Memory B cell (primary cell): ENCODE data around the gene PATJ.
A peak's percentile ranks its signal among the peaks of the same experiment; 100 is the strongest.

Source experiments
- ATAC-seq: fragments of 150-1000 bp; cut with Tn5 transposase; 2 replicates; pipeline ENCODE4 v1.10.0; 2021; ENCODE audit warnings: low read depth, mild to moderate bottlenecking, moderate library complexity
- DNase-seq, 2 donors: peaks; one replicate each; pipeline ENCODE4 v3.0.0; 2022; ENCODE audit warnings: low spot score in 2 of 2
- H3K27ac Mint-ChIP-seq: one replicate; pipeline ENCODE4 v1.8.0; 2022; ENCODE audit warnings: mild to moderate bottlenecking, moderate library complexity, mixed read lengths
- H3K27me3 Mint-ChIP-seq: one replicate; pipeline ENCODE4 v1.8.0; 2022; ENCODE audit warnings: mixed read lengths
- H3K36me3 Mint-ChIP-seq: one replicate; pipeline ENCODE4 v1.8.0; 2022; ENCODE audit warnings: mild to moderate bottlenecking, mixed read lengths
- H3K4me1 Mint-ChIP-seq: one replicate; pipeline ENCODE4 v1.8.0; 2022; ENCODE audit warnings: mixed read lengths
- H3K4me3 Mint-ChIP-seq: one replicate; pipeline ENCODE4 v1.8.0; 2022; ENCODE audit warnings: mild to moderate bottlenecking, moderate library complexity, mixed read lengths
- H3K9me3 Mint-ChIP-seq: one replicate; pipeline ENCODE4 v1.8.0; 2022; ENCODE audit warnings: mixed read lengths

PATJ gene

DNA sequence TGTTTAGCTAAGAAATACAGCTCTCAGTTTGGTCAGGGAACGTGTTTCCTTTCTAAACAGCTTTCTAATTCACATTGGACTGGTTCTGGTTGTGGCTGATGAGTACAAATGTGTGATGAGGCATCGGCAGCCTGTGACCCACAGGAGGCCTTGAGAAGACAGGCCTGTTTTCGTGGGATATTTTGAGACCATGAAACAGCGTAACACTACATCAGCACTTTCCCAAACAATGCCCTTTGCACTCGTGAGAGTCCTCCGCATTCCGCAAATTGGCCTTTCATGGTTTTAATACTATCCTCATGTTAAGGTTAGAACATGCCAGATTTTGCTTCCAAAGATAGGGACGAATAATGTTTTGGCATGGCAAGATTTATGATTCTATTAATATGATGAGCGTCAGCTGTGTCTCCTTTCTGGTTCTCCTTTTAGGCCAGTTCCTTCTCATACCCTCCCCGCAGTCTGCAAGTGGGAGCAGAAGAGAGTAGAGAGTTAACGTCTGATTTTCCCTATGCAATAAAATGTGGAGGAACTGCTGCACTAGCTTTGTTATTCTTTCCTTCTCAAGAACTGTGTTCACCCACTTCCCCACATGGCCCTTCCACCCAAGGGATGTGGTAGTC, 368.0 kb downstream of the PATJ start:
- no peaks in the 10 kb centered on the region for H3K4me1 Mint-ChIP-seq
- H3K9me3 Mint-ChIP-seq: no peaks in the 10 kb centered on the region
- no peak overlapping the region for H3K4me3 Mint-ChIP-seq
- no peaks in the 10 kb centered on the region for H3K27me3 Mint-ChIP-seq
- DNase-seq (no peak), ATAC-seq (no peak)
- peaks cover 20% of the 10 kb centered on the region for H3K36me3 Mint-ChIP-seq
- H3K27ac Mint-ChIP-seq: no peak overlapping the region

DNA sequence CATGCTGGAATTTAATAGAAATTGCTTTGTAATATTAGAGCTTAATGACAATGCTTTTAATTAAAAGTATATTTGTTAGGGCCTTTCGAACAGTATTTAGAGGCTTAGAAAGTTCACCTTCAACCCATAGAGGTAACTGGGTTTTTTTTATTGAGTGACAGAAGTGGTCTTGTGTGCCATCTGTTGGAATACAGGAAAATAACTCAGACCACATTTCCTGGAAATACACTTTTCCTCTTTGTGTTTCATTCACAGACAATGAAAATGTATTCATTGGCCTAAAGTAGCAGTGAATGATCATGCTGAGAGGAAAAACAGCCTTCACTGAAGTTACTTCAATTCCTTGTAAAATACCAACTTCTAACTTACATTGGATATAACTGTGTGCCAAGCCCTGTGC, 368.8 kb downstream of the PATJ start:
- Mint-ChIP-seq H3K9me3 (no peaks in the 10 kb centered on the region), H3K4me1 (no peaks in the 10 kb centered on the region), H3K27me3 (no peaks in the 10 kb centered on the region), H3K36me3 (peaks cover 21% of the 10 kb centered on the region), H3K27ac (no peak overlapping the region), H3K4me3 (no peak overlapping the region)
- no peak for DNase-seq
- ATAC-seq: no peak

DNA sequence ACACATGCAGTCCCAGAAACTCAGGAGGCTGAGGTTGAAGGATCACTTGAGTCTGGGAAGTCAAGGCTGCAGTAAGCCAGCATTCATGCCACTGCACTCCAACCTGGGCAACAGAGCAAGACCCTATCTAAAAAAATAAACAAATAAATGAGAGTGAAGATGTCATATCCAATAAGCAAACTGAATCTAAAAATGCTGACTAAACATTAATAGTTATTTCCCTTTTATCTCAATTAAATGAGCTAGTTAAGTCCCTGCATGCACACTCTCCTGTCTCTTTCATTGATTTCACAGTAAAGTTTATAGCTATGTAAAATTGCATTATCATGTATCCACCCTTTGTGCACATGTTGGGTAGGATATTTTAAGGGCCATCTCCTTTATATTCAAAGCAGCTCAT, 371.2 kb downstream of the PATJ start:
- ATAC-seq (no peak), DNase-seq (no peak)
- no peaks in the 10 kb centered on the region for H3K9me3 Mint-ChIP-seq
- no peak overlapping the region for H3K4me3 Mint-ChIP-seq
- no peaks in the 10 kb centered on the region for H3K27me3 Mint-ChIP-seq
- H3K4me1 Mint-ChIP-seq: no peaks in the 10 kb centered on the region
- H3K27ac Mint-ChIP-seq: no peak overlapping the region
- peaks cover 32% of the 10 kb centered on the region for H3K36me3 Mint-ChIP-seq

DNA sequence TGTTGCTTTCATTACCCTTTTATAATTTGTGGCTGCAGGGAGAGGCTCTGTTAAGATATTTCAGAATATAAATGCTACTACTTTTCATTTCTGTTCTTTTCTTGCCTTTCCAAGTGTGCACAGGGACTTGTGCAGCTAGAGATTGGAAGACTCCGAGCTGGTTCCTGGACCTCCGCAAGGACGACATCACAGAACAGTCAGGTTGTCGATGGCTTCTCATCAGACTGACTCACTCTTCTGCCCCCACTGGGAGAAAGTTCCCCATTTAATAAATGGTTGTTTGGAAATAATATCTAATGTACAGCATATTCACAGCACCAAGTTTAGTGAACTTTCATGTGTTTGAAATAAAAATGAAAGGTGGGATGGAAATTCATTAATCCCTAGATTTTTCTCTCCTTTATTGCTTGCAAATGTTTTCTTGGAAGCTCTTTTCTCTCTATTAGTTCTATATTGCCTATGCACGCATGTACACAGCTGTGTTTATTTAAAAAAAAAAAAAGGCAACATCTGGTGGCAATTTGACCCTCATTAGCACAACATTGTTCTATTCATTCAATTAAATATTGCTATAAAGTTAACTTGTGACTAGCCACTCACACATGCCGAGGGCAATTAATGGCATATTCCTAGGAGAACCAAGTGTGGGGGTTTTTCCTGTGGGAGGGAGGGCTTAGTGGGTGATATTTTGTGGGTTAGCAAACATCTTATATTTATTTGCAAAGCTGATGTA, 374.9 kb downstream of the PATJ start:
- H3K27me3 Mint-ChIP-seq: no peaks in the 10 kb centered on the region
- peaks cover 26% of the 10 kb centered on the region for H3K36me3 Mint-ChIP-seq
- no peaks in the 10 kb centered on the region for H3K4me1 Mint-ChIP-seq
- no peak for DNase-seq
- no peaks in the 10 kb centered on the region for H3K9me3 Mint-ChIP-seq
- ATAC-seq: no peak
- H3K4me3 Mint-ChIP-seq: no peak overlapping the region
- no peak overlapping the region for H3K27ac Mint-ChIP-seq

DNA sequence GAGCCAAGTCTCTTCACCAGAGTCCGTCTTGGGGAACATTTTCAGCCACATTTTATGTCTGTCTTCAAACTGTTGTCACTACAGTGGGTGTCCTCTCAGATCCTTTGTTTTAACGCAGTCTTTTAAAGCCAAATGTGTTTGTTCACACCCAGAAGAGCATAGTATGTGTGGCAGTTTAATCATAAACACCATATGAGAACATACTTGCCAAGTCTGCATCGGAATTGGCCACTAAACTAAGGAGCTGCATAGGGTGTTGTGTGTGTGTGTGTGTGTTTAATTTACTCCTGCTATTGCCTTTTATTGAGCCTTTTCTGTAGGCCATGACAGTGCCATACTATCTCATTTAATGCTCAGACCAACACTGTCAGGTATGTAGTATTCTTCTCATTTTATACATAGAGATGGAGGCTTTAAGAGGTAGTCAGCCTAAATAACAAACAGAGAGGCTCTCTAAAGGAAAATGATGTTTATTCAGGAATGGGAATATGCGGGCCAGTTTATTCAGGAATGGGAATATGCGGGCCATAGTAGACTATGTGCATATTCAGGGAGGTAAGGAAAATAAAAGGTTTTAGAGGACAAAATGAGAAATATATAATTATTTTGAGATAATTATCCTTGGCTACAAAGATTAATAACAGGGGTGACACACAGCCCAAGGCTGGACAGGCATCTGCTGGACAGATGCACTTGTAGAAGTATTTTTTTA, 384.5 kb downstream of the PATJ start:
- H3K4me3 Mint-ChIP-seq: no peak overlapping the region
- no peaks in the 10 kb centered on the region for H3K4me1 Mint-ChIP-seq
- DNase-seq: no peak
- peaks cover 11% of the 10 kb centered on the region for H3K36me3 Mint-ChIP-seq
- H3K9me3 Mint-ChIP-seq: no peaks in the 10 kb centered on the region
- no peaks in the 10 kb centered on the region for H3K27me3 Mint-ChIP-seq
- H3K27ac Mint-ChIP-seq: no peak overlapping the region
- no peak for ATAC-seq

DNA sequence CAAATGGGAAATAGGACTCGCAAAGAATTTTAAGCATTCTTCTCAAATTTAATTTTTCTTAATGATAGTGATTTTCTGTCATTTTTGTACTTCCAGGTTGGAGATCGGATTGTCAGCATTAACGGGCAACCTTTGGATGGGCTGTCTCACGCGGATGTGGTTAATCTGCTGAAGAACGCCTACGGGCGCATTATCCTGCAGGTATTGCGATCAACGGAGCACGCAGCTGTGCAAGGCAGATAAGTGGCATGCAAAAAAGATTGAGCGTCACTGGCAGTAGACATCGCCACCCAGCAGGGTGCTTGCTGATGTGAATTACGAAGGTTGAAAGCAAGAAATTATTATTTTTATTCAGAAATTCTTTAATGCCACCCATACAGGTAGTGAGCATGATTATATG, 386.5 kb downstream of the PATJ start:
- peaks cover 13% of the 10 kb centered on the region for H3K36me3 Mint-ChIP-seq
- H3K4me1 Mint-ChIP-seq: no peaks in the 10 kb centered on the region
- no peak for DNase-seq
- no peaks in the 10 kb centered on the region for H3K27me3 Mint-ChIP-seq
- H3K9me3 Mint-ChIP-seq: no peaks in the 10 kb centered on the region
- H3K27ac Mint-ChIP-seq: no peak overlapping the region
- no peak for ATAC-seq
- no peak overlapping the region for H3K4me3 Mint-ChIP-seq

DNA sequence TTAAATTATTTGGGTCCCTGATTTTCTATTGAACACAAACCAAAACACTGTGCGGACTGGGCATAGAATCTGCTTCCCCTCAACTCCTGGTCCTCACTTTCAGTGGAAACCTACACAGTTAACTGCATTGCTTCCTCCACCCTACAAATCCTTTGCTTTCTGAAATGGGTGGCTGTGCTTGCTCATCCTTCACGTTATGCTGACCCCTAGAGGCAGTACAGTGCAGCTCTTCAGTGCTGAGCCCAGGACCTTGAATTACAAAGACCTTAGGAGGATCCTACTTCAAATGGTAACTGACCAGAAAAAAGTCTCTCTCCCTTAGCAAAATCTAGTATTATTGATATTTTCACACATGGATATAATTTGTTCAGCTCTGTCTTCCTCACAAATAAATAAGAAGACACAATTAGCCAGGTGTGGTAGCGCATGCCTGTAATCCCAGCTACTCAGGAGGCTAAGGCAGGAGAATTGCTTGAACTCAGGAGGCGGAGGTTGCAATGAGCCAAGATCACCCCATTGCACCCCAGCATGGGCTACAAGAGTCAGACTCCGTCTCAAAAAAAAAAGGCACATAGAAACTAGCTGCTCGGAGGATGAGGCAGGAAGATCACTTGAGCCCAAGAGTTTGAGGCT, 388.9 kb downstream of the PATJ start:
- H3K4me3 Mint-ChIP-seq: no peak overlapping the region
- H3K4me1 Mint-ChIP-seq: no peaks in the 10 kb centered on the region
- peak; percentile 55 for ATAC-seq
- H3K36me3 Mint-ChIP-seq: peaks cover 12% of the 10 kb centered on the region
- H3K9me3 Mint-ChIP-seq: no peaks in the 10 kb centered on the region
- DNase-seq: peak in 1 of 2 donors; percentile 15
- H3K27ac Mint-ChIP-seq: no peak overlapping the region
- H3K27me3 Mint-ChIP-seq: no peaks in the 10 kb centered on the region

DNA sequence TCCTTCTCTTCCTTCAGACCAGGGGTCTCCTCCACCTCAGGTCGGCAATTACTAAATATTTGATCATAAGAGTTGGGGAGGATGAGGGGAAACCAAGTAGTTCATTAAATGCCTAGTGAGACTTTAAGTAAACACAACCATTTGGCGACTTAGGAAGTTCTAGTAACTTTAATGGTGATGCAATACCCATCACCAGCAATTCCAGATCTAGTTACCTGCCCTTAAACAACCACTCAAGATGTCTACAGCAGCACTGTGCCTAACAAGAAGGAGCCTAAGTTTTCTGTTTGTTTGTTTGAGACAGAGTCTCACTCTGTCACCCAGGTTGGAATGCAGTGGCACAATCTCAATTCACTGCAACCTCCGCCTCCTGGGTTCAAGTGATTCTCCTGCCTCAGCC, 395.7 kb downstream of the PATJ start:
- Mint-ChIP-seq H3K27me3 (no peaks in the 10 kb centered on the region), H3K27ac (no peak overlapping the region), H3K4me1 (no peaks in the 10 kb centered on the region), H3K4me3 (no peak overlapping the region), H3K9me3 (no peaks in the 10 kb centered on the region), H3K36me3 (peaks cover 14% of the 10 kb centered on the region)
- no peak for ATAC-seq
- DNase-seq: no peak

DNA sequence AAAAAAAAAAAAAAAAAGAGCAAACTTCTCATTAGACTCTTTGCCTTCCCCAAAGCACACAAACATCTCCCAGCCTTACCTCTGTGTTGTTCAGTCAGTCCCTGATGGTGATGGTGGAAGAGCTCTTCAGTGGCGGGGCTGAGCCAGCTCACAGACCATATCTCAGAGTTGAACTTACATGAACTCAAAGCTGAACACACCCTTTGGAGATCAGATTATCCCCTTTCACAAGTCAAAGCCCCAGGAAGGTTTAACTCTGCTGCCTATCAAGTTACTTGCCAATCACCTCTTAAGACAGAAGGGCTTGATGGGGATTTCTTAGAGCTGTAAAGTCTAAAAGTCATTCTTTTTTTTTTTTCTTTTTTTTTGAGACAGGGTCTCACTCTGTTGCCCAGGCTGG, 397.1 kb downstream of the PATJ start:
- DNase-seq: no peak
- no peak overlapping the region for H3K27ac Mint-ChIP-seq
- H3K9me3 Mint-ChIP-seq: no peaks in the 10 kb centered on the region
- H3K27me3 Mint-ChIP-seq: no peaks in the 10 kb centered on the region
- peaks cover 5% of the 10 kb centered on the region for H3K4me1 Mint-ChIP-seq
- H3K4me3 Mint-ChIP-seq: no peak overlapping the region
- H3K36me3 Mint-ChIP-seq: peaks cover 12% of the 10 kb centered on the region
- no peak for ATAC-seq

DNA sequence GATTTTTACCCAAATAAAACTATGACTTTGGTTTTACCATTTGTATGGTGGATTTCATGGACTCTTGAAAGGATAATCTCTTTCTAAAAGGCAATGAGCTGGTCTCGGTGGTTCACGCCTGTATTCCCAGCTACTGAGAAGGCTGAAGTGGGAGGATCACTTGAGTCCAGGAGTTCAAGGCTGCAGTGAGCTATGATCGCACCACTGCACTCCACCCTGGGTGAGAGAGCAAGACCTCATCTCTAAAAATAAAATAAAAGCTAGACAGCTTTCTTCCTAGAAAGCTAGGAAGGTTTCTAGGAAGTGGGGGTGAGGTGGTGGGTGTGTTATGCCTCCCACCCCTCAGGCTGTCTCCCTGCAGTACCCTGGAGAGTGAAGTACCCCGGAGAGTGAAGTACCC, 398.4 kb downstream of the PATJ start:
- Mint-ChIP-seq H3K27ac (no peak overlapping the region), H3K9me3 (no peaks in the 10 kb centered on the region), H3K27me3 (no peaks in the 10 kb centered on the region), H3K4me3 (no peak overlapping the region), H3K36me3 (peaks cover 12% of the 10 kb centered on the region), H3K4me1 (peaks cover 5% of the 10 kb centered on the region)
- DNase-seq (no peak), ATAC-seq (no peak)

DNA sequence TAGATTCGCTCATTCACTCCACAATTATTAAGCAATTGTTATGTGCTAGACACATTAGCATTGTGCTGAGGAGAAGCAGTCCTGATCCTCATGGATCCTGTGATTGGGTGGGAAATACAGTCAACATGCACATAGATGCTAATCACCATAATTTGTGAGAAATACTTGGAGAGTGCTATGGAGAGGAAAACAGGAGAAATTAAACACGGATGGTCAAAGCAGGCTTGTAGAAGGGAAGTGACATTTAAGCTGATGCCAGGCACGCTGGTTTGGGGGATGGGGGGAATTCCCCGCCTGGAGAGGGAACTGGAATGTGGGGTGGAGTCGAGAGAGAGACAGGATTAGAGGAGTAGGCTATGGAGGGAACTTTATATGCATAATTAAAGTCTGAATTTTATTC, 400.2 kb downstream of the PATJ start:
- Mint-ChIP-seq H3K4me3 (no peak overlapping the region), H3K4me1 (peaks cover 5% of the 10 kb centered on the region), H3K27ac (no peak overlapping the region), H3K9me3 (no peaks in the 10 kb centered on the region), H3K27me3 (no peaks in the 10 kb centered on the region), H3K36me3 (peaks cover 18% of the 10 kb centered on the region)
- DNase-seq (no peak), ATAC-seq (no peak)

DNA sequence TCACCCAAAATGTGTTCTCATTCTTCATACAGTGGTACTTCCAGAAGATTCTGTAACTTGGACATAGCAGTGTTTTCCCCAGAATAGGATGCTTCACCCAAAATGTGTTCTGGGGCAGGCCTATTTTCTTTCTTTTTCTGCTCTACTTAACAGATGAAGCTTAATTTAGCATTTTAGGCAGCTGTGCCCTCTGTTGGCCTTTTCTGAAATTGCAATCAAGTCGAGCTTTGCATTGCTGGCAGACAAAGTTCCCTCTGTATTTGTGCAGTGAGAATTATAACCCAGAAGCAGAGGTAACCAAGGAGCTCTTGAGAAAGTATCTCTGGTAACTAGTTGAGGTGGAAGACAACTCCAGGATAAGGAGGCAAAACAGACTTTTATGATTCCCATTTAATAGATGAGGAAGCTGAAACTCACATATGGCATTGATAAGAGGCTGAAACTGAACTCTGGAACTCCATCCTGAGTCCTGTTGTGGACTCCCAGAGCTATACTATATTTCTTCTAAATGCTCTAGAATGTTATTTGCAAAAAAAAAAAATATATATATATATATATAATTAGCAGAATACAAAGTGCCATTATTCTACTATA, 402.1 kb downstream of the PATJ start:
- Mint-ChIP-seq H3K4me1 (peaks cover 5% of the 10 kb centered on the region), H3K36me3 (peaks cover 15% of the 10 kb centered on the region), H3K27me3 (no peaks in the 10 kb centered on the region), H3K9me3 (no peaks in the 10 kb centered on the region), H3K4me3 (no peak overlapping the region), H3K27ac (no peak overlapping the region)
- ATAC-seq (no peak), DNase-seq (peak; percentile 14 to 22)

DNA sequence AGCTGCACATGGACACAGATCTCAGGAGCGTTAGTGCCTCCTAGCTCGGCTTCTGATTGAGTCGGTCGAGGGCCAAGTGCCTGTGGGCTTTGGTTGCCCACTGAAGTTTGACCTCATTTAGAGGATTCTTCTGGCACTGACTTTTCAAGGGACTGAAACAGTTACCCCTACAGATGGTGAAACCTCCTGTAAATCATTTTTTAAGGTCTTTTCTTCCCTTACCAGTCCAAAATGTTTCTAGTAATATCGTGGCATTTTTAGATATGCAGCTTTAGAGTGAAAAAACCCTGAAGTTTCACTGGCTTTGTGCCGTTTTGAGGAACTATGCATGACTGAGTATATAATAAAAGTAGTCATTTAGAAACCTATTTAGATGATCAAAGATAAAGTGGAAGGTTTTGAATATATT, 417.7 kb downstream of the PATJ start:
- no peak for DNase-seq
- H3K27ac Mint-ChIP-seq: peak overlapping the region; percentile 28

DNA sequence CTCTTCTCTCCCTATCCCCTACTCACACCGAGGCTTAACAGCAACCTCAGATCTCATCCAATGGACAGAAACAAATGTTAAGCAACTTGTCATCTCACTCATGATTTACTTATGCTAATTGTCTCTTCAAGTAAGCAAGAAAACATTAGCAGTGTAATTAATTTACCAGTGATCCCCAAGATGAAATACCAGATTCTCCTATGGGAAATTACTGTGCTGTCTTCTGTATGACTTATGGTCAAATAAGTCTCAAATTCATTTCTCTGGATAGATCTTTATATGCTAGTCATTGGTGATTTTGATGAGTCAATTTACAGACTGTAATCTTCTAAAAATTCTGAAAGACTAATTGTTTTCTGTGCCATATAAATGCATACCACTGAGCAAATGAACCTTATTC, 419.4 kb downstream of the PATJ start:
- no peak overlapping the region for H3K4me3 Mint-ChIP-seq
- H3K27ac Mint-ChIP-seq: no peak overlapping the region
- no peaks in the 10 kb centered on the region for H3K27me3 Mint-ChIP-seq
- no peak for ATAC-seq
- H3K4me1 Mint-ChIP-seq: peaks cover 3% of the 10 kb centered on the region
- DNase-seq: no peak
- H3K36me3 Mint-ChIP-seq: peaks cover 15% of the 10 kb centered on the region
- no peaks in the 10 kb centered on the region for H3K9me3 Mint-ChIP-seq

More for the DNA sequence above, 417.7 kb downstream of the PATJ start:
- Mint-ChIP-seq H3K36me3 (peaks cover 13% of the 10 kb centered on the region), H3K4me1 (peaks cover 3% of the 10 kb centered on the region), H3K4me3 (peak overlapping the region; percentile 17), H3K27me3 (no peaks in the 10 kb centered on the region), H3K9me3 (no peaks in the 10 kb centered on the region)
- ATAC-seq: peak; percentile 38
